D721Med (cell line): ENCODE results near the gene NFYA.

Source experiments
- DNase-seq: peaks from one replicate; pipeline ENCODE4 v3.0.0; 2011; ENCODE audit warnings: low spot score; ENCODE audit not compliant: insufficient read length
- FAIRE-seq: peaks from 2 replicates; lab custom pipeline; 2011; peaks lifted over from hg19 to GRCh38; lab: Jason Lieb, UNC
- CTCF ChIP-seq: IDR thresholded peaks from 2 replicates; pipeline ENCODE4 v1.5.1; 2012; ENCODE audit warnings: mild to moderate bottlenecking, control low read depth; ENCODE audit not compliant: insufficient read depth; ENCODE audit errors: missing control alignments

The NFYA gene

GRCh38 chr6:41073203-41073967, 611 bp downstream of the NFYA start:
- DNase-seq (no peak), FAIRE-seq (no peak)
- no peak for TF ChIP-seq CTCF

GRCh38 chr6:41073968-41074691, 1.4 kb downstream of the NFYA start:
- FAIRE-seq (no peak), DNase-seq (no peak)
- no peak for TF ChIP-seq CTCF

- FAIRE-seq: no peak
- no peak for DNase-seq
- no peak for TF ChIP-seq CTCF
Measured at GRCh38 chr6:41074692-41075436, 2.1 kb downstream of the NFYA start.

- TF ChIP-seq CTCF: no peak
- no peak for FAIRE-seq
- DNase-seq: no peak
Measured at GRCh38 chr6:41075651-41076626, 3.2 kb downstream of the NFYA start.

GRCh38 chr6:41077536-41077935, 4.8 kb downstream of the NFYA start:
- no peak for TF ChIP-seq CTCF
- no peak for DNase-seq
- FAIRE-seq: no peak

GRCh38 chr6:41078101-41078500, 5.3 kb downstream of the NFYA start:
- no peak for TF ChIP-seq CTCF
- no peak for FAIRE-seq
- no peak for DNase-seq
